Uterus (tissue), 2 donors: ENCODE results near the gene HEATR5B.

Experiments
- CTCF ChIP-seq, 4 experiments: fragments of 200-600 bp in 2 of 4; fragments of 450-650 bp in 2 of 4; sonication (generic) in 2 of 4; IDR thresholded peaks; one replicate each; pipeline ENCODE4 v1.5.1; 2016 to 2019; ENCODE audit warnings: antibody characterized with exemption in 4 of 4, mild to moderate bottlenecking in 2 of 4, moderate library complexity in 1 of 4
- POLR2A ChIP-seq, 2 donors: fragments of 450-650 bp; IDR thresholded peaks; one replicate each; pipeline ENCODE4 v1.6.1; 2016; ENCODE audit warnings: antibody characterized with exemption in 2 of 2, mild to moderate bottlenecking in 1 of 2, moderate library complexity in 1 of 2

DNA sequence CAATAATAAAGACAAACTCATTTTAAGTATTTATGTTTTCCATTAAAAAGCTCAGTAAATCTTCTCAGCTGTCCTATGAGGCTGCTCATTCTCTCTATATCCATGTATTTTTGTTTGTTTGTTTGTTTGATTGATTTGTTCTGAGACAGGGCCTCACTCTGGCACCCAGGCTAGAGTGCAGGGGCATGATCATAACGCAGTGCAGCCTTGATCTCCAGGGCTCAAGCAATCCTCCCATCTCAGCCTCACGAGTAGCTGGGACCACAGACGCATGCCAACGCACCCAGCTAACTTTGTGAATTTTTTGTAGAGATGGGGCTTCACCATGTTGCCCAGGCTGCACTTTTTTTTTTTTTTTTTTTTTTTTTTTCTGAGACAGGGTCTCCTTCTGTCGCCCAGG lies 123.4 kb downstream of the HEATR5B start:
- TF ChIP-seq CTCF (IDR thresholded peaks at IDR 0.05) (no peak), POLR2A (IDR thresholded peaks at IDR 0.05) (no peak)
